ENCODE data around the gene RNF167. TPM values are rescaled to one million over a fixed set of nuclear protein-coding genes. Genes with fewer than 3 reads are reported as not detected.

The RNF167 gene
- total RNA-seq, 2 donors from 2014 or later = 23.1 to 37.6 TPM

DNA sequence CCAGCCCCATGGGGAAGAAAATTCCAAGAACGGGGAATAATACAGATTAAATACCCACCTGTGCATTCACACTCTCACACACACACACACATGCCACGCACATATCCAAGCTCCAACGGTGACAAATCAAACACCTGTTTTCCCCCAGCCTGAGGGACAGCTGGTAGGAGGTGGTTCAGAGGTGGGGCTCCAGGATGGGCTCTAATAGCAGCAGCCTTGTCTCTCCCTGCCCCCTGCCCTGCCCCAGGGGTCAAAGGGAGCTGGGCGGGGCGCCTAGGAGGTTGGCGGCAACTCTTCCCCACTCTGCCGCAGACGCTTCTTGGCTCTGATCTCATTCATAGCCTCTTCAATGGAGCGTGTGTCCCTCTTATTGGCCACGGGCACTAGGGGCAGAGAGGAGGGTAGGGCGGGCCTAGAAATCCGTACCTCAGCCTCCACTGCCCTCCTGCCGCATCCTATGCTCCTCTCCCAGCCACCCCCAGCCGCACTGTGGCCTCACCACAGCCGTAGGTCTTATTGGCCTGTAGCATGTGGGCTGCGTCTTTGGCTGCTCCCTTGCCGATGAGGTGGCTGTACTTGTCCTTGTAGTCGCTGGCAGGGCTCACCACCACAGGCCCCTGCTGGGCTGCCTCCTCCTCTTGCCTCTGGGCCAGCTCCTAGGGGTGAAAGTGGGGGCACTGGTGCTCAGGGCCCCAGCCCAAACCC is 19.3 kb downstream of the RNF167 start:
- Histone ChIP-seq H3K9me3 (no peaks in the 10 kb centered on the region), H3K36me3 (replicated peaks in 1 of 2; ENCODE audit: insufficient read depth in 1 of 2, low read depth in 2 of 2) (peaks cover 0 to 8% of the 10 kb centered on the region in 2 donors), H3K4me1 (no peaks in the 10 kb centered on the region), H3K27ac (no peak overlapping the region), H3K4me3 (no peak overlapping the region), H3K27me3 (no peaks in the 10 kb centered on the region)
- intact Hi-C loops (cut with DNase I) = no loop called here
- no peak for TF ChIP-seq CTCF (IDR thresholded peaks at IDR 0.05)
- no peak for TF ChIP-seq POLR2A (IDR thresholded peaks at IDR 0.05)
- WGBS, 2 donors = 85% methylated on average over 5 to 14 of the region's 18 CpGs
- no peak for DNase-seq
- no peak for ATAC-seq

- Histone ChIP-seq H3K4me1 (no peaks in the 10 kb centered on the region), H3K9me3 (no peaks in the 10 kb centered on the region), H3K36me3 (replicated peaks in 1 of 2; ENCODE audit: insufficient read depth in 1 of 2, low read depth in 2 of 2) (peaks cover 0 to 8% of the 10 kb centered on the region in 2 donors), H3K4me3 (no peak overlapping the region), H3K27me3 (no peaks in the 10 kb centered on the region), H3K27ac (no peak overlapping the region)
- DNase-seq (no peak), ATAC-seq (no peak)
- WGBS, 2 donors = 80 to 90% methylated on average over 9 of the region's 9 CpGs
- intact Hi-C loops (cut with DNase I) = no loop called here
- TF ChIP-seq POLR2A (IDR thresholded peaks at IDR 0.05) (no peak), CTCF (IDR thresholded peaks at IDR 0.05) (no peak)
Observed at GRCh38 chr17:4960279-4960922, 20.3 kb downstream of the RNF167 start.

- intact Hi-C loops (cut with DNase I) = no loop called here
- Histone ChIP-seq H3K27me3 (no peaks in the 10 kb centered on the region), H3K4me3 (no peak overlapping the region), H3K36me3 (replicated peaks in 1 of 2; ENCODE audit: insufficient read depth in 1 of 2, low read depth in 2 of 2) (peaks cover 0 to under 1% of the 10 kb centered on the region in 2 donors), H3K4me1 (peaks cover 23% of the 10 kb centered on the region), H3K27ac (peak overlapping the region in 3 of 4 donors; percentile 89 to 95 (median 94)), H3K9me3 (no peaks in the 10 kb centered on the region)
- TF ChIP-seq POLR2A (IDR thresholded peaks at IDR 0.05) (no peak), CTCF (IDR thresholded peaks at IDR 0.05) (no peak)
- DNase-seq (no peak), ATAC-seq (no peak)
- WGBS, 2 donors = 91 to 94% methylated on average over 15 of the region's 15 CpGs
Observed at GRCh38 chr17:4965311-4965986, 25.4 kb downstream of the RNF167 start.

DNA sequence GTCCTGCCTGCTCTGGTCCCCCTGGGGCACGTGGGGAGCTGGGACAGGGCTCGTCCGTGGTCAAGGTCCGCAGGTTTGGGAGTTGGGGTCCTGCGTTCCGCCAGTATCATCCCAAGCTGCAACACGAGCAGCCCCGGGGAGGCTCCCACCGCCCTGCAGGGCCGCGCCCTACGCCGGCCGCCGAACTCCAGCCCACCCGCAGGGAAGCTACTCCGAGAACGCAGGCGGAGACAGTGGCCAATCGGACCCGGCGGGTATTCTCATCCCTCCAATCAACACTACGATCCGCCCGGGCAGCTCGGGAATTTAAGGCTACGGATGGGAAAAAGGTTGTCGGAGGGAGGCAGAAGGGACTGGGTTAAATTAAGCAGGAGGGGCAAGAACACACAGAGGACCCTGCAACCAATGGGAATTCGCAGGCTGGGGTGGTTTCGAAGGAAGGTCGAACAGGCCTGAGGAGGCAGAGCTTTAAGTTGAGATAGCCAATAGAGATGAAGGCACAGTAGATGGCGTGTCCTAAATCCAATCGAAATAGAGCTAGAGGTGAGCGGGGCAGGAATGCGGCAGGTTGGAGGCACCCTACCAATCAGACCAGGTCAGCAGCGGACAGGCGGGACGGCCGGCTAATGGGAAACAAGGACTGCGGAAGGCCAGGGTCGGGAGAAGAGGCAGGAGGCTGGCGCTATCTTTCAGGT is 26.9 kb downstream of the RNF167 start:
- 1% methylated on average over 27 to 42 of the region's 42 CpGs for WGBS, 2 donors

More for the DNA sequence above, 26.9 kb downstream of the RNF167 start:
- Histone ChIP-seq H3K9me3 (no peaks in the 10 kb centered on the region), H3K36me3 (replicated peaks in 1 of 2; ENCODE audit: insufficient read depth in 1 of 2, low read depth in 2 of 2) (no peaks in the 10 kb centered on the region), H3K27ac (peak overlapping the region; percentile 89 to 98 (median 94)), H3K4me1 (peaks cover 23% of the 10 kb centered on the region), H3K4me3 (peak overlapping the region; percentile 59 to 71), H3K27me3 (no peaks in the 10 kb centered on the region)
- intact Hi-C loops (cut with DNase I) = no loop called here
- TF ChIP-seq POLR2A (IDR thresholded peaks at IDR 0.05) (peak in 1 of 3 donors; percentile 23), CTCF (IDR thresholded peaks at IDR 0.05) (peak in 1 of 7 experiments; percentile 10)
- DNase-seq (peak; percentile 98 to 100 (median 98)), ATAC-seq (peak; percentile 90)
